HepG2 (cell line): Measurements from ENCODE around the gene NSD2. TPM values are rescaled to one million over a fixed set of nuclear protein-coding genes. Genes with fewer than 3 reads are reported as not detected.
A peak's percentile ranks its signal among the peaks of the same experiment; 100 is the strongest.

Experiments
- ARID2 ChIP-seq: sonication (generic); formaldehyde crosslinking; IDR thresholded peaks from 2 replicates; pipeline ENCODE4 v1.8.1; 2022; ENCODE audit warnings: mild to moderate bottlenecking, missing genetic modification reagents, borderline replicate concordance
- CEBPB ChIP-seq: IDR thresholded peaks from 2 replicates; pipeline ENCODE4 v1.6.1; 2011; ENCODE audit warnings: low read depth, low read length, improper control_type of control experiment, borderline replicate concordance
- CENPX ChIP-seq: sonication (generic); formaldehyde crosslinking; IDR thresholded peaks from 2 replicates; pipeline ENCODE4 v1.9.0; 2021; ENCODE audit warnings: mild to moderate bottlenecking, missing genetic modification reagents, moderate library complexity
- ELF3 ChIP-seq: IDR thresholded peaks from 2 replicates; pipeline ENCODE4 v1.6.1; 2016; ENCODE audit warnings: missing genetic modification reagents, missing compliant biosample characterization
- EP300 ChIP-seq, 3 experiments: sonication (generic) in 1 of 3; formaldehyde crosslinking in 1 of 3; IDR thresholded peaks; 2 replicates each; pipeline versions ENCODE4 v1.5.1 to v1.6.1; 2011 to 2020; ENCODE audit warnings: low read depth in 2 of 3, low read length in 2 of 3, borderline replicate concordance in 1 of 3, improper control_type of control experiment in 1 of 3, mild to moderate bottlenecking in 1 of 3, missing genetic modification reagents in 1 of 3, moderate library complexity in 1 of 3
- FOXA3 ChIP-seq: IDR thresholded peaks from 2 replicates; pipeline ENCODE4 v1.6.1; 2016; ENCODE audit warnings: missing genetic modification reagents, missing compliant biosample characterization
- FOXO1 ChIP-seq: sonication (generic); formaldehyde crosslinking; IDR thresholded peaks from 2 replicates; pipeline ENCODE4 v1.4.0; 2020; ENCODE audit warnings: missing genetic modification reagents
- GFI1 ChIP-seq: sonication (generic); formaldehyde crosslinking; IDR thresholded peaks from 2 replicates; pipeline ENCODE4 v1.5.0; 2020; ENCODE audit warnings: missing genetic modification reagents, mild to moderate bottlenecking, borderline replicate concordance
- IRX3 ChIP-seq: sonication (generic); formaldehyde crosslinking; IDR thresholded peaks from 2 replicates; pipeline ENCODE4 v1.8.1; 2023; ENCODE audit warnings: mild to moderate bottlenecking, low read depth, missing genetic modification reagents, borderline replicate concordance
- ISL2 ChIP-seq: sonication (generic); formaldehyde crosslinking; IDR thresholded peaks from 2 replicates; pipeline ENCODE4 v1.5.0; 2020; ENCODE audit warnings: missing genetic modification reagents
- JUN ChIP-seq: sonication (generic); formaldehyde crosslinking; IDR thresholded peaks from 2 replicates; pipeline ENCODE4 v1.4.0; 2020; ENCODE audit warnings: mild to moderate bottlenecking, missing genetic modification reagents
- KLF11 ChIP-seq: IDR thresholded peaks from 2 replicates; pipeline ENCODE4 v1.6.1; 2016; ENCODE audit warnings: missing compliant biosample characterization
- MTF1 ChIP-seq: sonication (generic); formaldehyde crosslinking; IDR thresholded peaks from 2 replicates; pipeline ENCODE4 v1.5.0; 2020; ENCODE audit warnings: missing genetic modification reagents
- PAX8 ChIP-seq: sonication (generic); formaldehyde crosslinking; IDR thresholded peaks from 2 replicates; pipeline ENCODE4 v1.8.0; 2022; ENCODE audit warnings: mild to moderate bottlenecking, missing genetic modification reagents, borderline replicate concordance
- PHF20 ChIP-seq: sonication (generic); formaldehyde crosslinking; IDR thresholded peaks from 2 replicates; pipeline ENCODE4 v1.5.0; 2020; ENCODE audit warnings: mild to moderate bottlenecking, missing genetic modification reagents
- RAD51 ChIP-seq: fragments of 450-650 bp; IDR thresholded peaks from 2 replicates; pipeline ENCODE4 v1.6.1; 2016; ENCODE audit warnings: borderline replicate concordance
- RELA ChIP-seq: sonication (generic); formaldehyde crosslinking; IDR thresholded peaks from 2 replicates; pipeline ENCODE4 v1.4.0; 2020; ENCODE audit warnings: missing genetic modification reagents
- RFXAP ChIP-seq: sonication (generic); formaldehyde crosslinking; IDR thresholded peaks from 2 replicates; pipeline ENCODE4 v1.4.0; 2020; ENCODE audit warnings: missing genetic modification reagents, borderline replicate concordance
- SPEN ChIP-seq: sonication (generic); formaldehyde crosslinking; IDR thresholded peaks from 2 replicates; pipeline ENCODE4 v1.5.1; 2020; ENCODE audit warnings: low read depth, mild to moderate bottlenecking, missing genetic modification reagents
- ZFX ChIP-seq: sonication (generic); formaldehyde crosslinking; IDR thresholded peaks from 2 replicates; pipeline ENCODE4 v1.4.0; 2020; ENCODE audit warnings: mild to moderate bottlenecking, low read depth, missing genetic modification reagents, moderate library complexity
- ZMYM3 ChIP-seq: sonication (generic); formaldehyde crosslinking; IDR thresholded peaks from 2 replicates; pipeline ENCODE4 v1.5.1; 2020; ENCODE audit warnings: mild to moderate bottlenecking, missing genetic modification reagents
- ZNF326 ChIP-seq: sonication (generic); formaldehyde crosslinking; IDR thresholded peaks from 2 replicates; pipeline ENCODE4 v1.4.0; 2020; ENCODE audit warnings: missing genetic modification reagents, borderline replicate concordance
- ZNF430 ChIP-seq: sonication (generic); formaldehyde crosslinking; IDR thresholded peaks from 2 replicates; pipeline ENCODE4 v1.9.0; 2021; ENCODE audit warnings: mild to moderate bottlenecking, missing genetic modification reagents
- ZNF441 ChIP-seq: sonication (generic); formaldehyde crosslinking; IDR thresholded peaks from 2 replicates; pipeline ENCODE4 v1.7.0; 2021; ENCODE audit warnings: missing genetic modification reagents, borderline replicate concordance
- ZNF547 ChIP-seq: sonication (generic); formaldehyde crosslinking; IDR thresholded peaks from 2 replicates; pipeline ENCODE4 v1.5.1; 2020; ENCODE audit warnings: mild to moderate bottlenecking, missing genetic modification reagents
- ZNF572 ChIP-seq: sonication (generic); formaldehyde crosslinking; IDR thresholded peaks from 2 replicates; pipeline ENCODE4 v1.5.1; 2020; ENCODE audit warnings: mild to moderate bottlenecking, missing genetic modification reagents
- ZNF775 ChIP-seq: sonication (generic); formaldehyde crosslinking; IDR thresholded peaks from 2 replicates; pipeline ENCODE4 v1.4.0; 2020; ENCODE audit warnings: missing genetic modification reagents, mild to moderate bottlenecking, moderate library complexity, borderline replicate concordance
- ZNF782 ChIP-seq: sonication (generic); formaldehyde crosslinking; IDR thresholded peaks from 2 replicates; pipeline ENCODE4 v1.4.0; 2020; ENCODE audit warnings: missing genetic modification reagents, mild to moderate bottlenecking, borderline replicate concordance
- ZSCAN29 ChIP-seq: sonication (generic); formaldehyde crosslinking; conservative IDR thresholded peaks from 2 replicates; pipeline ENCODE4 v1.4.0; 2020; ENCODE audit warnings: mild to moderate bottlenecking, missing genetic modification reagents
- polyA plus RNA-seq, 8 experiments: library from polyadenylated mRNA; depleted of rRNA in 3 of 8; stranded (reverse) in 7 of 8; unstranded in 1 of 8; fragments of >200 nt; fragmentation: Illumina TruSeq in 4 of 8; extraction: Trizol in 4 of 8; gene quantifications; 2 replicates each; pipeline versions ENCODE4 v1.2.1 to v1.2.3, GENCODE V29; 2011 to 2016; ENCODE audit warnings: low read depth in 4 of 8, missing spikeins in 1 of 8, mixed read lengths in 1 of 8; ENCODE audit not compliant: insufficient read depth in 1 of 8
- total RNA-seq, 5 experiments: library from RNA; depleted of rRNA; stranded (reverse); fragments of >200 nt; fragmentation: Illumina TruSeq; extraction: Trizol; gene quantifications; 2 replicates each; pipeline ENCODE4 v1.2.3, GENCODE V29; 2016; ENCODE audit warnings: low read depth in 1 of 5
- TF ChIP-seq, protein P1 (sequence below): sonication (generic); formaldehyde crosslinking; IDR thresholded peaks from 2 replicates; pipeline ENCODE4 v1.5.0; 2020; ENCODE audit warnings: mild to moderate bottlenecking, missing genetic modification reagents, borderline replicate concordance

Gene NSD2
- total and polyA plus RNA-seq, 2 of the 13 experiments (the other 11 are each of a cell fraction or from before 2014, with no cell fraction given), result 22.0 to 65.9 TPM

DNA sequence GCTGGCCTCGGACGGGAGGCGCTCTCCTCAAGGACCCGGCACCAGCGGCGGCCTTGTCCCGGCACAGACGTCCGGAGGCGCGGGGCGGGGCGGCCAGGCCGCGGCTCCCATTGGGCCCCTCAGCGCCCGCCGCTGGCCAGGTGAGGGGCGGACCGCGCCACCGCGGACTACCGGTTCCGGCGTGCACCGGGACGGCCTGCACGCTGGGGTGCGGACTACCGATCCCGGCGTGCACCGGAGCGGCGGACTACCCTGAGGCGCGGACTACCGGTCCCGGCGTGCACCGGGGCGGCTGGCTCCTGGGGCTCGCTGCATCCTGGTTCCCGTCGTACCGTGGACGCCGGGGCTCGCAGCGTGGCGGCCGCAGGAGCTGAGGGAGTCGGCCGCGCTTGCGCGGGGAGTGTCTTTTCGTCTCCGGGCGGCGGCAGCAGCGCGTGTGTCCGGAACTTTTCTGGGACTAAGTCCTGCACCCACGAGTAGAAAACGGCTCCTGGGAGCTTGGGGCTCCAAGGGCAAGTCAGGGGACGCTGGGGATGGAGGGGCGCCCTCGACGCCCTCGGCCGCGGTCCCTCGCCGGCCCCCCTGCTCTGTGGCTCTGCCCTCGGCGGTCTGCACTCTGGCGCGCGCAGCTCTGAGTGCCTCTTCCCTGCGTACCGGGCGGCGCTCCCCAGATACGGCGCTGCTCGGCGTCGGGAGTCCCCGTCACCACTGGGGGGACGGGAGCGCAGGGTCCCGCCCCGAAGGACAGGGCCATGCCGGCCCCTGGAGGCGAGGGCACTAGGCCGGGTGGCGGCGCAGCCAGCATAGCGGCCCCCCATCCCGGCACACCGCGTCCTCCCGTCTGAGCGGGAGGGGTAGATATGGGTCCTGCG, 14.9 kb upstream of the NSD2 start, which contains the start of gene LETM1 (continued):
- no peak for TF ChIP-seq JUN (CRISPR knock-in tag)
- no peak; the same call in 1 of the 2 replicates for TF ChIP-seq ZMYM3
- TF ChIP-seq MTF1 (CRISPR knock-in tag), result 0 out of 2 replicates have a peak, but pooled peaks have one; percentile 43
- no peak for TF ChIP-seq ZNF326 (CRISPR knock-in tag)
- TF ChIP-seq ARID2, result 0 out of 2 replicates have a peak, but pooled peaks have one; percentile 54
- TF ChIP-seq RAD51, result no peak
- no peak for TF ChIP-seq CEBPB
- peak; percentile 90 for TF ChIP-seq SPEN
- peak; percentile 54; the same call in 1 of the 2 replicates for TF ChIP-seq FOXO1 (CRISPR knock-in tag)
- TF ChIP-seq PAX8 (CRISPR knock-in tag), result no peak
- peak; percentile 87; the same call in 1 of the 2 replicates for TF ChIP-seq ZNF572 (CRISPR knock-in tag)
- TF ChIP-seq ZNF441 (CRISPR knock-in tag), result no peak
- TF ChIP-seq KLF11 (CRISPR knock-in tag), result no peak
- TF ChIP-seq RFXAP, result 0 out of 2 replicates have a peak, but pooled peaks have one; percentile 20
- peak; percentile 52; the same call in 1 of the 2 replicates for TF ChIP-seq GFI1 (CRISPR knock-in tag)
- 0 out of 2 replicates have a peak, but pooled peaks have one; percentile 22 for TF ChIP-seq ZSCAN29 (CRISPR knock-in tag)
- no peak for TF ChIP-seq CENPX
- peak; percentile 73 for TF ChIP-seq PHF20
- TF ChIP-seq ISL2 (CRISPR knock-in tag), result peak; percentile 25; the same call in 1 of the 2 replicates
- peak; percentile 58 for TF ChIP-seq FOXA3
- TF ChIP-seq IRX3 (CRISPR knock-in tag), result no peak
- peak; percentile 83 for TF ChIP-seq ELF3 (CRISPR knock-in tag)
- TF ChIP-seq ZNF782 (CRISPR knock-in tag), result peak; percentile 88; the same call in 1 of the 2 replicates
- TF ChIP-seq ZFX (CRISPR knock-in tag), result peak; percentile 93
- TF ChIP-seq RELA, result no peak
- no peak; a peak in 1 of 4 replicates for TF ChIP-seq EP300 (IDR thresholded peaks at IDR 0.05; ENCODE audit: low read depth in 2 of 2, low read length in 2 of 2)
- TF ChIP-seq EP300 (CRISPR knock-in tag; IDR thresholded peaks at IDR 0.05; ENCODE audit: borderline replicate concordance), result no peak
- peak; percentile 39; the same call in 1 of the 2 replicates for TF ChIP-seq ZNF430 (CRISPR knock-in tag)
- TF ChIP-seq, protein P1, sequence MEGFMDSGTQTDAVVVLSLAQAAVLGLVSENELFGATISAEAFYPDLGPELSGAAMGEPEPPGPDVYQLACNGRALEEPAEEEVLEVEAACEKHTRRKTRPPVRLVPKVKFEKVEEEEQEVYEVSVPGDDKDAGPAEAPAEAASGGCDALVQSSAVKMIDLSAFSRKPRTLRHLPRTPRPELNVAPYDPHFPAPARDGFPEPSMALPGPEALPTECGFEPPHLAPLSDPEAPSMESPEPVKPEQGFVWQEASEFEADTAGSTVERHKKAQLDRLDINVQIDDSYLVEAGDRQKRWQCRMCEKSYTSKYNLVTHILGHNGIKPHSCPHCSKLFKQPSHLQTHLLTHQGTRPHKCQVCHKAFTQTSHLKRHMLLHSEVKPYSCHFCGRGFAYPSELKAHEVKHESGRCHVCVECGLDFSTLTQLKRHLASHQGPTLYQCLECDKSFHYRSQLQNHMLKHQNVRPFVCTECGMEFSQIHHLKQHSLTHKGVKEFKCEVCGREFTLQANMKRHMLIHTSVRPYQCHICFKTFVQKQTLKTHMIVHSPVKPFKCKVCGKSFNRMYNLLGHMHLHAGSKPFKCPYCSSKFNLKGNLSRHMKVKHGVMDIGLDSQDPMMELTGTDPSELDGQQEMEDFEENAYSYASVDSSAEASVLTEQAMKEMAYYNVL (CRISPR knock-in tag), result no peak; the same call in 1 of the 2 replicates
- peak; percentile 63; the same call in 1 of the 2 replicates for TF ChIP-seq ZNF547 (CRISPR knock-in tag)
- no peak for TF ChIP-seq ZNF775 (CRISPR knock-in tag)
